ENCODE results near the gene CACTIN.

The CACTIN gene

GRCh38 chr19:3627351-3627723 is 747 bp upstream of the CACTIN start:
- DNase-seq (ENCODE audit: low spot score) = no peak

- no peak for DNase-seq (ENCODE audit: low spot score)
These were observed 556 bp downstream of the CACTIN start for GRCh38 chr19:3625996-3626472.

- DNase-seq (ENCODE audit: low spot score) = no peak
These were observed 2.9 kb downstream of the CACTIN start for GRCh38 chr19:3623716-3624115.

DNA sequence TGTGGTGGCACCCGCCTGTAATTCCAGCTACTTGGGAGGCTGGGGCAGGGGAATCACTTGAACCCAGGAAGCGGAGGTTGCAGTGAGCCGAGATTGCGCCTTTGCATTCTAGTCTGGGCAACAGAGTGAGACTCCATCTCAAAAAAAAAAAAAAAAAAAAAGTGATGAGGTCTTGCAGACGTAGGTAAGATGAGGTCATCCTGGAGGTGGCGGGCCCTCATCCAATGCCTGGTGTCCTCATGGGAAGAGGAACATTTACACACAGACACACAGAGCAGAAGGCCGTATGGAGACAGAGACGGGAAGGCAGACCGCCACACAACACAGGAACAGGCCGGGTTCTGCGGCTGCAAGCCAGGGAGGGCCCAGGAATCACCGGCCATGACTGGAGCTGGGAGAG is 4.4 kb downstream of the CACTIN start:
- DNase-seq (ENCODE audit: low spot score) = no peak

DNA sequence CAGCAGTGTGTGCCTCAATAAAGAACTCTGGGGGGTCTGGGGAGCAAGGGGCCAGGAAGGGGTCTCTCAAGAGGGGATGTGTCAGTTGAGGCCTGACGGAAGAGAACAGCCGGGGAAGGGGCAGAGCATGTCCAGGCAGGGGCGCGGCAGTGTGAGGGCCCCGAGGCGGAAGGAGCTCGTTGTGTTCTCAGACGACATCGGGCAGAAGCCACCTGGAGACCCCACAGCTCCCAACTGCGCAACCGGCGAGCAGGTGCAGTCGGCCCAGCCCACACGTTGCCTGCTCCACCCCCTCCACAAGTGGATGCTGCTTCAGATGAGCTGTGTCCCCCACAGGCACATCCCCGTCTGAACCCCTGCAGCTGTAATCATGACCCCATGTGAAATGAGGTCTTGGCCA is 4.9 kb downstream of the CACTIN start:
- no peak for DNase-seq (ENCODE audit: low spot score)

GRCh38 chr19:3620817-3621547 is 5.6 kb downstream of the CACTIN start:
- DNase-seq (ENCODE audit: low spot score) = no peak

DNA sequence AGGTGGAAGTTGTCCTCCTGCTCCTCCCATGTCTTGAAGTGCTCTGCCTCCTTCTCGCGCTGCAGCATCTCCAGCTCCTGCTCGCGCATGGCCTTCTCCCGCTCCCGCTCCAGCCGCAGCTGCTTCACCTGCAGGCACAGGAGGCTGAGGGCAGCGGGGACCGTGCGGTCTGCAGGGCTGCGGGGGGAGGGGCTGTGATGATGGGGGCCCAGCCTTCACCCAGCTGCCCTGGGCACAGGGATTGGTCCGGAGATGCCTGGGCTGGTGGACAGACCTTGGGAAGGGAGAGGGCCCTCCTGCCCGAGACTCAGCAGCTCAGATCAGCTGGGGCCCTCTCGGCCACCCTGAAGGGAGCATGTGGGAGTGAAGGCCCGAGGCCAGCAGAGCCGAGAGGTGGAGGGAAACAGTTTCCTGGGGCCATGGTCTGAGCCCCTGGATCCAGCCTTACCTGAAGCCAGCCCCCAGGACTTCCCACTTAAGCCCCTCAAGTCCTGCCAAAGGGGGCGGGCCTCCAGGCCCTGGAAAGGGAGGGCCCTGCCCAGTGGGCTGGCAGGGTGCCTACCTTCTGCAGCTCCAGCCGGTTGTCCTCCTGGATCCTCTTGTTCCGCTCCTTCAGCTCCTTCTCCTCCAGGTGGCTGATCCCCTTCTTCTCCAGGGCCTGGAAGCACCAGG is 6.3 kb downstream of the CACTIN start:
- no peak for DNase-seq (ENCODE audit: low spot score)

- DNase-seq (ENCODE audit: low spot score) = no peak
These were observed 7.0 kb downstream of the CACTIN start for GRCh38 chr19:3619631-3620012.

- DNase-seq (ENCODE audit: low spot score) = no peak
These were observed 7.6 kb downstream of the CACTIN start for GRCh38 chr19:3618811-3619630.

- peak; percentile 93 for DNase-seq (ENCODE audit: low spot score)
These were observed 8.3 kb downstream of the CACTIN start for GRCh38 chr19:3618144-3618810.

DNA sequence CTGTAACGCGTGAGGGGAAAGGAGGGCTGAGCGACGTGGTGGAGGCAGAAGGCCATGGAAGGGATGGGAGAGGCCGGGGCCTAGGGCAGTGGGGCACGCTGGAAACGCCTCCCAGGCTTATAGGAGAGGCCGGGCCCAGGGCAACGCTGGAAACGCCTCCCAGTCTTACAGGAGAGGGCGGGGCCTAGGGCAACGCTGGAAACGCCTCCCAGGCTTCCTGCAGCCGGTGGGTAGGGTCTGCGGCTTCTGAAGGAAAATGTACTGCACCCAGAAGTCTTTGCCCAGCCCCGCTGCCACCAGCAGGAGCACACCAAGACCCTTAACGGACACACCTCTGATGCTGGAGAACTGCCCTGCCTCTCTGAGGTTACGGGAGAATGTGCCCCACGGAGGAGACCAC is 9.1 kb downstream of the CACTIN start:
- no peak for DNase-seq (ENCODE audit: low spot score)

DNA sequence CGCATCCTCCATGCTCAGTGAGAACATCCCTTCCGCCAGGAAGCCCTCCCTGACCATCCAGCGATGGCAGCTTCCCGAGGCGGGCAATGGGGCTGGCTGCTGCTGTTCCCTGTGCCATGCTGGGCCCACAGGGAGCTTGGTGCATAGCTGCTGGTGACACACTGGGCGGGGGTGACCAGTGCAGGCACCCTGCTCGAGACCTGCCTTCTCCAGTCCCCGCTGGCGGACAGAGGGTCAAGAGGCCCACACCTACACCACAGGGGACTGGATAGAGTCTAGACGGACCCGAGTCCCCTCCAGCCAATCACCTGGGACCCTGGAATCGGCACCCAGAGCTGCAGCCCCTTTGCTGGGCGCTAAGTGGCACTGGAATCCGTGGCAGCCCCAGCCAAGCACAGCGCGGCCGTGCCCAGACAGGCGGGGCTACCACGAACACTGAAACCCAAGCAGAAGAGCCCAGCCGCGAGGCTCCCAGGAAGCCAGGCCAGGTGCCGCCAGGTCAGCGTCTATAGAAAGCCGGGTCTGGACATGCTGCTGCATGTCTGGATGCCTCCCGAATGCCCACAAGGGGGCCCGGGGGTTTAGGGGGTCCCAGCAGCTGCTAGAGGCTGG is 11.0 kb downstream of the CACTIN start:
- no peak for DNase-seq (ENCODE audit: low spot score)

GRCh38 chr19:3614858-3615505 is 11.6 kb downstream of the CACTIN start:
- DNase-seq (ENCODE audit: low spot score) = no peak

GRCh38 chr19:3613818-3614661 is 12.6 kb downstream of the CACTIN start:
- no peak for DNase-seq (ENCODE audit: low spot score)

DNA sequence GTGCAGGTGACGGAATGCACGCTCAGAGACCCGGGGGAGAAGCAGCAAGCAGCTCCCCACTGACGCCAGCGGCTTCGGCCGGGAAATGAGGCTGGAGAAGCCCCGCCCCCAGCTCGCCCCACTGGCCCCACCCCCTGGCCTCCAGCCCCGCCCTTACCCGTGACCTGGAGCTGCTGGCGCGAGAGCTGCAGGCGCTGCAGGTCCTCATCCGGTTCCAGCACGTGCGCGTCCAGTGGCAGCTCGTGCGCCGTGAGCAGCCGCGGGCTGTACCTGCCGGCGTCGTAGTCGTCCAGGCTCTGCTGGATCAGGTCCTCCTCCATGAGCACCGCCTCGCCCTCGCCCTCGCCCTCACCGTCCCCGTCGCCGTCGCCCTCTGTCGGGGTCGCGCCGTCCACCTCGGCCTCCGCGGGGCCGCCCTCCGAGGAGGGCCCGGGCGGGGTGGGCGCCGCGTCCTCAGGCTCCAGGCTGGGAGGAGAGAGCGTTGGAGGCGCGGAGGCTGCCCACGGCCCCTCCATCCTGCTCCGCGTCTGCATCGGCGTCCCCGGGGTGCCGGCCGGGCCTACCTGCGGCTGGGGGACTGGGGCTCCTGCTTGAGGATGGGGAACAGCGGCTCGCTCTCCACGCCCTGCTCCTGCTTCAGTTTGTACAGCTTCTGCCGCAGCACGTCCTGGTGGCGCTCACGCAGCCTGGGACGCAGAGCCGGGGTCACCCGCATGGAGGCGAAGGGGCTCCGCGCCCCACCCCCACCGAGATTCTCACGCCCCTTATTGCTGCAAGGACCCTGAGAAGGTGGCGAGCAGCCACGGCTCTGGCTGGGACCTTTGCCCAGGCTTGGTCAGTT is 13.5 kb downstream of the CACTIN start:
- no peak for DNase-seq (ENCODE audit: low spot score)

GRCh38 chr19:3612330-3612729 is 14.3 kb downstream of the CACTIN start:
- no peak for DNase-seq (ENCODE audit: low spot score)

DNA sequence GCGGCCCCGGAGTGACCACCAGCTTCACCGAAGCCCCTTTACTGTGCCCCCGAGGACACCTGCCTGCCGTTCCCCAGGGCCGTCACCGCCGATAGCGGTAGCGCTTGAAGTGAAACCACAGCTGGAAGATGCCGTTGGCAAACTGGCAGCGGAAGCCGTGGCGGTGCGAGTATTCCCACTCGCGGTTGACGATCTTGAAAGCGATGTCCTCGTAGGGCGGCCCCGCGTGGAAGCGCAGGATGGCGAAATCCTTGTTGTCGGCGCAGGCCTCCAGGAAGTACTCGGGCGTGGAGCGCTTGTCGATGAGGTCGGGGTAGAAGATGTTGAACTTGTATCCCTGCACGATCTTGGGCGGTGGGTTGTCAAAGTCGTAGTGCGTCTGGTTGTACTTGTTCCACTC is 14.7 kb downstream of the CACTIN start:
- DNase-seq (ENCODE audit: low spot score) = no peak

GRCh38 chr19:3610745-3611717 is 15.6 kb downstream of the CACTIN start:
- no peak for DNase-seq (ENCODE audit: low spot score)

Data from AG08395 (cell line).